NT2/D1 (cell line): ENCODE data around the gene GAL3ST1.

ENCODE experiments used
- DNase-seq: peaks from one replicate; pipeline ENCODE4 v3.0.0-alpha.2; 2011; ENCODE audit warnings: low read depth, low spot score
- H3K27me3 ChIP-seq: 2 replicates; pipeline ENCODE4 v1.6.0; 2011; ENCODE audit warnings: mild to moderate bottlenecking; ENCODE audit not compliant: insufficient read length, insufficient read depth
- H3K36me3 ChIP-seq: 2 replicates; pipeline ENCODE4 v1.6.1; 2011; ENCODE audit warnings: mild to moderate bottlenecking, low read length, mixed read lengths; ENCODE audit not compliant: insufficient read depth, insufficient read length
- H3K4me1 ChIP-seq: 2 replicates; pipeline ENCODE4 v1.5.1; 2011; ENCODE audit not compliant: insufficient read depth, insufficient read length
- H3K4me3 ChIP-seq: 2 replicates; pipeline ENCODE4 v1.5.1; 2011; ENCODE audit warnings: low read depth; ENCODE audit not compliant: insufficient read length
- H3K9ac ChIP-seq: 2 replicates; pipeline ENCODE4 v1.6.0; 2011; ENCODE audit warnings: low read depth; ENCODE audit not compliant: insufficient read length
- H3K9me3 ChIP-seq: 2 replicates; pipeline ENCODE4 v1.5.1; 2011; ENCODE audit warnings: mild to moderate bottlenecking, low read length; ENCODE audit not compliant: insufficient read depth
- SUZ12 ChIP-seq: IDR thresholded peaks from 2 replicates; pipeline ENCODE4 v1.6.1; 2011; ENCODE audit not compliant: insufficient read length, insufficient read depth; ENCODE audit errors: extremely low read depth
- YY1 ChIP-seq: IDR thresholded peaks from 2 replicates; pipeline ENCODE4 v1.6.1; 2011; ENCODE audit not compliant: insufficient read length, insufficient read depth
- ZNF274 ChIP-seq: IDR thresholded peaks from 2 replicates; pipeline ENCODE4 v1.6.1; 2011; ENCODE audit warnings: mild to moderate bottlenecking, low read depth, low read length

GAL3ST1 gene

GRCh38 chr22:30611197-30611596 is 36.7 kb upstream of the GAL3ST1 start:
- H3K36me3 ChIP-seq, result peaks cover 10% of the 10 kb centered on the region
- no peak overlapping the region for H3K9ac ChIP-seq
- H3K9me3 ChIP-seq, result no peaks in the 10 kb centered on the region
- no peak for DNase-seq
- H3K27me3 ChIP-seq, result no peaks in the 10 kb centered on the region
- peaks cover 2% of the 10 kb centered on the region for H3K4me1 ChIP-seq
- no peak overlapping the region for H3K4me3 ChIP-seq
- TF ChIP-seq ZNF274 (no peak), YY1 (no peak), SUZ12 (no peak)

GRCh38 chr22:30610299-30610698 is 35.8 kb upstream of the GAL3ST1 start:
- H3K4me3 ChIP-seq, result no peak overlapping the region
- H3K4me1 ChIP-seq, result peaks cover 2% of the 10 kb centered on the region
- peaks cover 10% of the 10 kb centered on the region for H3K36me3 ChIP-seq
- no peaks in the 10 kb centered on the region for H3K9me3 ChIP-seq
- H3K27me3 ChIP-seq, result no peaks in the 10 kb centered on the region
- no peak for DNase-seq
- TF ChIP-seq YY1 (no peak), ZNF274 (no peak), SUZ12 (no peak)
- H3K9ac ChIP-seq, result no peak overlapping the region

GRCh38 chr22:30609260-30610185 is 35.1 kb upstream of the GAL3ST1 start:
- Histone ChIP-seq H3K4me1 (peaks cover 2% of the 10 kb centered on the region), H3K27me3 (no peaks in the 10 kb centered on the region), H3K9me3 (no peaks in the 10 kb centered on the region), H3K36me3 (peaks cover 10% of the 10 kb centered on the region), H3K9ac (peak overlapping the region; percentile 5), H3K4me3 (no peak overlapping the region)
- DNase-seq, result no peak
- TF ChIP-seq YY1 (no peak), ZNF274 (no peak), SUZ12 (no peak)

GRCh38 chr22:30607939-30608338 is 33.5 kb upstream of the GAL3ST1 start:
- peaks cover 10% of the 10 kb centered on the region for H3K36me3 ChIP-seq
- H3K4me3 ChIP-seq, result peak overlapping the region; percentile 28
- H3K9me3 ChIP-seq, result no peaks in the 10 kb centered on the region
- H3K9ac ChIP-seq, result peak overlapping the region; percentile 88
- no peaks in the 10 kb centered on the region for H3K27me3 ChIP-seq
- H3K4me1 ChIP-seq, result peaks cover 2% of the 10 kb centered on the region
- TF ChIP-seq YY1 (no peak), ZNF274 (no peak), SUZ12 (no peak)
- DNase-seq, result no peak

- DNase-seq, result no peak
- peaks cover 2% of the 10 kb centered on the region for H3K4me1 ChIP-seq
- no peaks in the 10 kb centered on the region for H3K9me3 ChIP-seq
- peak overlapping the region; percentile 63 for H3K4me3 ChIP-seq
- H3K9ac ChIP-seq, result peak overlapping the region; percentile 88
- peaks cover 10% of the 10 kb centered on the region for H3K36me3 ChIP-seq
- no peak for TF ChIP-seq SUZ12
- no peak for TF ChIP-seq YY1
- TF ChIP-seq ZNF274, result no peak
- no peaks in the 10 kb centered on the region for H3K27me3 ChIP-seq
Observed at GRCh38 chr22:30607300-30607930, 33.0 kb upstream of the GAL3ST1 start.

GRCh38 chr22:30606455-30607299 is 32.2 kb upstream of the GAL3ST1 start, which contains the start of gene TCN2:
Gene TCN2 (plus strand): TSS chr22:30607174. CDS start chr22:30607332, 158 bp downstream.
- no peaks in the 10 kb centered on the region for H3K9me3 ChIP-seq
- TF ChIP-seq YY1 (no peak), SUZ12 (no peak), ZNF274 (no peak)
- H3K4me1 ChIP-seq, result peaks cover 2% of the 10 kb centered on the region
- H3K9ac ChIP-seq, result peak within 1 kb of the TSS; percentile 88
- H3K36me3 ChIP-seq, result peaks cover 10% of the 10 kb centered on the region
- peak; percentile 56 for DNase-seq
- H3K27me3 ChIP-seq, result no peaks in the 10 kb centered on the region
- peak within 1 kb of the TSS; percentile 63 for H3K4me3 ChIP-seq
